Esophagus squamous epithelium (tissue), 4 donors: ENCODE results near the gene DNAH7.

Experiments used
- CTCF ChIP-seq, 6 experiments: fragments of 450-650 bp in 4 of 6; fragments of 200-600 bp in 2 of 6; sonication (generic) in 2 of 6; IDR thresholded peaks; one replicate each; pipeline ENCODE4 v1.5.1; 2016 to 2019; ENCODE audit warnings: antibody characterized with exemption in 6 of 6, mild to moderate bottlenecking in 4 of 6, moderate library complexity in 4 of 6
- POLR2A ChIP-seq, 4 donors: fragments of 450-650 bp; IDR thresholded peaks; one replicate each; pipeline ENCODE4 v1.6.1; 2017; ENCODE audit warnings: antibody characterized with exemption in 4 of 4, mild to moderate bottlenecking in 4 of 4, moderate library complexity in 3 of 4

DNA sequence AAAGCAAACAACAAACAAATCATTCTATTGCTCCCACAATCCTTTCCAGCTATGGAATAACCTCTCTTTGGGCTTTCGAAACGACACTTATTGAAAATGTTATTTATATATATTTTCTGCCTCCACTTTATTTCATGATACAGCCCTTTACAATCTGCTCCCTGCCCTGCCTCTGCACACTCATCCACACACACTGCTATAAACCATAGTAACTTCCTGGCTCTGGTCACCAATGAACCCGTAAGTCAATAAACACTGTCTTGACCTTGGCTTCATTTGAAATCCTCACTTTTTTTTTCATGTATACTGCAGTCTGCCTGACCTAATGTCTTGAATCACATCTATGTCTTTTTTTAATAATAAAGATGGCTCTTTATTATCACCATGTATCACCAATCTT is 250.1 kb downstream of the DNAH7 start:
- TF ChIP-seq POLR2A (IDR thresholded peaks at IDR 0.05) (no peak), CTCF (IDR thresholded peaks at IDR 0.05) (no peak)
